Measurements from ENCODE around the gene LLGL2.

GRCh38 chr17:75570772-75571171 lies 45.3 kb downstream of the LLGL2 start:
- TF ChIP-seq POLR2A (IDR thresholded peaks at IDR 0.05) (no peak), CTCF (IDR thresholded peaks at IDR 0.05) (no peak), POLR2AphosphoS5 (IDR thresholded peaks at IDR 0.05) (no peak), EP300 (IDR thresholded peaks at IDR 0.05; ENCODE audit: low read depth) (no peak)

Measured in transverse colon (tissue), 4 donors.